CD4-positive, alpha-beta T cell (primary cell): ENCODE results near the gene TNIP2. TPM values are rescaled to one million over a fixed set of nuclear protein-coding genes. Genes with fewer than 3 reads are reported as not detected.

Source experiments
- ATAC-seq: fragments of 200-7000 bp; cut with Tn5 transposase; one replicate; pipeline ENCODE4 v1.10.0; 2022; ENCODE audit warnings: mild to moderate bottlenecking; ENCODE audit not compliant: poor library complexity
- CTCF ChIA-PET: fragments of 350-600 bp; sonication (Branson Sonifier 250); formaldehyde crosslinking; loops from one replicate; lab custom pipeline; 2021; ENCODE audit warnings: antibody characterized with exemption, inconsistent platforms; lab: Charles Lee
- POLR2A ChIA-PET: fragments of 350-600 bp; sonication (Branson Sonifier 250); formaldehyde crosslinking; loops from one replicate; lab custom pipeline; 2021; ENCODE audit warnings: antibody characterized with exemption, inconsistent platforms; lab: Charles Lee
- DNase-seq, 14 experiments: peaks; one replicate each; pipeline ENCODE4 v3.0.0-alpha.2; 2013 to 2020; ENCODE audit warnings: mixed read lengths in 2 of 14
- H3K27ac ChIP-seq, 2 donors: one replicate each; pipeline versions ENCODE4 v1.5.1 to v1.7.0; 2013; ENCODE audit warnings: low read length in 2 of 2, low read depth in 1 of 2, mild to moderate bottlenecking in 1 of 2
- H3K27me3 ChIP-seq, 2 experiments: 1 replicate in 1 of 2; 2 replicates in 1 of 2; pipeline versions ENCODE4 v1.6.1 to v1.7.0; 2013; ENCODE audit warnings: low read length in 2 of 2, control low read depth in 1 of 2, mild to moderate bottlenecking in 1 of 2, moderate library complexity in 1 of 2; ENCODE audit not compliant: insufficient read depth in 2 of 2, control insufficient read depth in 1 of 2
- H3K36me3 ChIP-seq: one replicate; pipeline ENCODE4 v1.6.1; 2013; ENCODE audit warnings: low read length, control low read depth; ENCODE audit not compliant: insufficient read depth
- H3K4me1 ChIP-seq: one replicate; pipeline ENCODE4 v1.6.1; 2013; ENCODE audit warnings: low read length, control low read depth; ENCODE audit not compliant: insufficient read depth
- H3K4me3 ChIP-seq: one replicate; pipeline ENCODE4 v1.5.1; 2013; ENCODE audit warnings: mild to moderate bottlenecking, low read length, moderate library complexity
- H3K9me3 ChIP-seq, 2 experiments: 1 replicate in 1 of 2; 2 replicates in 1 of 2; pipeline versions ENCODE4 v1.6.1 to v1.7.0; 2013; ENCODE audit warnings: low read length in 2 of 2, mild to moderate bottlenecking in 2 of 2, control low read depth in 1 of 2, moderate library complexity in 1 of 2; ENCODE audit not compliant: control insufficient read depth in 1 of 2, insufficient read depth in 1 of 2
- H3K27ac Mint-ChIP-seq: one replicate; pipeline ENCODE4 v1.8.0; 2020; ENCODE audit warnings: mixed read lengths
- H3K27me3 Mint-ChIP-seq: one replicate; pipeline ENCODE4 v1.8.0; 2021; ENCODE audit warnings: mixed read lengths
- H3K36me3 Mint-ChIP-seq: one replicate; pipeline ENCODE4 v1.8.0; 2021; ENCODE audit warnings: low read depth, mixed read lengths
- H3K4me1 Mint-ChIP-seq: one replicate; pipeline ENCODE4 v1.8.0; 2021; ENCODE audit warnings: low read depth, mixed read lengths
- H3K4me3 Mint-ChIP-seq: one replicate; pipeline ENCODE4 v1.8.0; 2020; ENCODE audit warnings: mild to moderate bottlenecking, mixed read lengths
- H3K9me3 Mint-ChIP-seq: one replicate; pipeline ENCODE4 v1.8.0; 2020; ENCODE audit warnings: mixed read lengths
- intact Hi-C, 2 experiments: fragments of 100-400 bp; cut with DNase I in 1 of 2; cut with micrococcal nuclease in 1 of 2; formaldehyde crosslinking; loops; one replicate each; pipeline versions ENCODE4 v1.15.1 to v1.9.0; 2023 to 2025; cut with DNase I, micrococcal nuclease
- total RNA-seq, 174 experiments: library from RNA in 2 of 174; stranded (reverse) in 2 of 174; gene quantifications; one replicate each; pipeline ENCODE4 v1.2.3 and lab custom pipeline; 2021 to 2026
- TF ChIP-seq, protein P1 (sequence below): fragments of 200-600 bp; IDR thresholded peaks from one replicate; pipeline ENCODE4 v1.8.0; 2022; ENCODE audit warnings: antibody characterized with exemption, mild to moderate bottlenecking

The TNIP2 gene
- total RNA-seq, 2 experiments from 2014 or later, result 43.8 to 49.1 TPM

DNA sequence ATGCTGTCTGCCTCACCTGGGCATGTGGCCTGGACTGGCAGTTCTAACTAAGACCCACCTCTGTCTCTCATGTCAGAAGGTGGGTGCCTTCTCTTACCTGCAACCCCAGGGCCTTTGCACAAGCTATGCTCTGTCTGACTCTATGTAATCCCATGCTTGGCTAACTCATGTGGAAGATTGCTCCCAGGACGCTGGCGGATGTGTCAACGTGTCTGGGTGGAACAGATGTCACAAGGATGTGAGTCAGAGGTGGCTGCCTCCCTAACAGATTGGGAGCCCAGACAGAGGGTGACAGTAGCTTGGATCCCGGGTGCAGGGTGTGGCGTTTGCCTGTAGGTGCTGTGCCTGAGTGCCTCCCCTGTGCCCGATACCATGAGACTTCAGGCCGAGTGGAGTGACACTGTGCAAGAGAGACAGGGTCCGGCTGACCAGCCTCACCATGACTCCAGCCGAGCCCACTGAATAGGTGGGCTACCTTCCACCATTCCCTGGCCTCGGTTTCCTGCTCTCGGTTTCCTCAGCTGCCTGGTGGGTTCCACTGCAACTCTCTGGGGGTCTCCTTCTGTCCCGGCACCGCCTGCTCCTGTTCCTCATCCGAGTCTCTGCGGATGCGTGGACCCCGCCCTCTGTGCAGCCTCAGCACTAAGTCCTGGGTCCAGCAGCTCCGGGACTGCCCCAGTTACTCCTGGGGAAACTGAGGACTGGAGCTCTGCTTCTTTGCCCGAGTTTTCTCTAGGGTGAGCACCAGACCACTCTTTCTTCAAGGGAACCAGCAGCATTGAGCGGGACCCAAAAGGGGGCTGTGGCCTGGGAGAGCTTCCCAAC, 47.7 kb upstream of the TNIP2 start:
- CTCF ChIA-PET, result no interaction called here
- peak in 3 of 14 experiments; percentile 1 to 78 (median 67) for DNase-seq
- Histone ChIP-seq H3K27me3 (no peaks in the 10 kb centered on the region), H3K9me3 (no peaks in the 10 kb centered on the region), H3K4me3 (no peak overlapping the region), H3K36me3 (no peaks in the 10 kb centered on the region), H3K4me1 (peaks cover 65% of the 10 kb centered on the region), H3K27ac (no peak overlapping the region)
- TF ChIP-seq, protein P1, sequence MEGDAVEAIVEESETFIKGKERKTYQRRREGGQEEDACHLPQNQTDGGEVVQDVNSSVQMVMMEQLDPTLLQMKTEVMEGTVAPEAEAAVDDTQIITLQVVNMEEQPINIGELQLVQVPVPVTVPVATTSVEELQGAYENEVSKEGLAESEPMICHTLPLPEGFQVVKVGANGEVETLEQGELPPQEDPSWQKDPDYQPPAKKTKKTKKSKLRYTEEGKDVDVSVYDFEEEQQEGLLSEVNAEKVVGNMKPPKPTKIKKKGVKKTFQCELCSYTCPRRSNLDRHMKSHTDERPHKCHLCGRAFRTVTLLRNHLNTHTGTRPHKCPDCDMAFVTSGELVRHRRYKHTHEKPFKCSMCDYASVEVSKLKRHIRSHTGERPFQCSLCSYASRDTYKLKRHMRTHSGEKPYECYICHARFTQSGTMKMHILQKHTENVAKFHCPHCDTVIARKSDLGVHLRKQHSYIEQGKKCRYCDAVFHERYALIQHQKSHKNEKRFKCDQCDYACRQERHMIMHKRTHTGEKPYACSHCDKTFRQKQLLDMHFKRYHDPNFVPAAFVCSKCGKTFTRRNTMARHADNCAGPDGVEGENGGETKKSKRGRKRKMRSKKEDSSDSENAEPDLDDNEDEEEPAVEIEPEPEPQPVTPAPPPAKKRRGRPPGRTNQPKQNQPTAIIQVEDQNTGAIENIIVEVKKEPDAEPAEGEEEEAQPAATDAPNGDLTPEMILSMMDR, result no peak
- Mint-ChIP-seq H3K27ac (no peak overlapping the region), H3K4me1 (peaks cover 18% of the 10 kb centered on the region), H3K9me3 (no peaks in the 10 kb centered on the region), H3K27me3 (no peaks in the 10 kb centered on the region), H3K4me3 (no peak overlapping the region), H3K36me3 (no peaks in the 10 kb centered on the region)
- no peak for ATAC-seq
- intact Hi-C loops, result no loop called here
- POLR2A ChIA-PET, result interaction anchor here (0.9 to 1.7 kb wide), 2 partner anchors 8 to 16 kb away, joined by 3 to 5 read pairs; no protein-coding TSS in a partner anchor

- TF ChIP-seq, protein P1, result no peak
- Mint-ChIP-seq H3K27me3 (no peaks in the 10 kb centered on the region), H3K36me3 (no peaks in the 10 kb centered on the region), H3K9me3 (no peaks in the 10 kb centered on the region), H3K27ac (no peak overlapping the region), H3K4me3 (no peak overlapping the region), H3K4me1 (peaks cover 27% of the 10 kb centered on the region)
- CTCF ChIA-PET, result no interaction called here
- POLR2A ChIA-PET, result interaction anchor here (0.9 to 1.7 kb wide), 2 partner anchors 9 to 15 kb away, joined by 3 to 5 read pairs; no protein-coding TSS in a partner anchor
- H3K4me3 ChIP-seq, result no peak overlapping the region
- no peaks in the 10 kb centered on the region for H3K36me3 ChIP-seq
- ATAC-seq, result no peak
- no peak overlapping the region for H3K27ac ChIP-seq
- intact Hi-C loops, result no loop called here
- DNase-seq, result peak in 1 of 14 experiments; percentile 0
- H3K9me3 ChIP-seq, result no peaks in the 10 kb centered on the region
- H3K4me1 ChIP-seq, result peaks cover 75% of the 10 kb centered on the region
- no peaks in the 10 kb centered on the region for H3K27me3 ChIP-seq
These were observed 46.7 kb upstream of the TNIP2 start for GRCh38 chr4:2802618-2803531.
